GM19035 (cell line): ENCODE measurements around the gene SELENON.

ENCODE experiments used
- ATAC-seq: cut with Tn5 transposase; IDR thresholded peaks from one replicate; pipeline ENCODE4 v1.9.1; 2021; ENCODE audit not compliant: unreplicated experiment

Gene SELENON

DNA sequence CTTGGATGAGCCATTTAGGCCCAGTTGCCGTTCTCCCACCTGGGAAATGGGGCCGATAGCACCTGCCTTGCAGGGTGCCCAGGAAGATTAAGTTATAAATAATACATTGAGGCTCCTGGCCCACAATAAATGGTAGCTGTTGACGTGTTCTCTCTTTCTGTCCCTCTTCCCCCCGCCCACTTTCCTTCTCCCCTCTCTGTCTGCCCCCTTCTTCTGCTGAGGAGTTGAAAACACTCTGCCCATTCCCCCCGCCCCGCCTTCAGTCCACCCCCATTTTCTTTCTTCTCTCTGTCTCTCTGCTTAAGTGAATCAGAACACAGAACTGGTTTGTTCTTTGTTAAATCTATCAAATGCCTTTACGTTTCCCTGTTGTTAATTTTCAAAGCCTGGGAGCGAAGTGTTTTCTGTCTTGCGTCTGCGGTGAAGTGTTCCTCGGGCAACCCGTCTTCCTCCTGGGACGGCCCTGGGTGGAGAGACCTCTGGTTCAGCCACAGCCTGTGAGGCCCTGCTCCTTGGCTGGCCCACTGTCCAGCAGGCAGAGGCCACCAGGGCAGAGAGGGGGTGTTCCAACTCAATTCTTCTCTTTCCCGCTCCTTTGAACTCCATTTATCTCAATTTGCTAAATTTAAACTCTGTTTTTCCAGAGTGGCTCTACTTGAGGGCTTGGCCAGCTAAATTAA is 29.3 kb upstream of the SELENON start:
- no peak for ATAC-seq

DNA sequence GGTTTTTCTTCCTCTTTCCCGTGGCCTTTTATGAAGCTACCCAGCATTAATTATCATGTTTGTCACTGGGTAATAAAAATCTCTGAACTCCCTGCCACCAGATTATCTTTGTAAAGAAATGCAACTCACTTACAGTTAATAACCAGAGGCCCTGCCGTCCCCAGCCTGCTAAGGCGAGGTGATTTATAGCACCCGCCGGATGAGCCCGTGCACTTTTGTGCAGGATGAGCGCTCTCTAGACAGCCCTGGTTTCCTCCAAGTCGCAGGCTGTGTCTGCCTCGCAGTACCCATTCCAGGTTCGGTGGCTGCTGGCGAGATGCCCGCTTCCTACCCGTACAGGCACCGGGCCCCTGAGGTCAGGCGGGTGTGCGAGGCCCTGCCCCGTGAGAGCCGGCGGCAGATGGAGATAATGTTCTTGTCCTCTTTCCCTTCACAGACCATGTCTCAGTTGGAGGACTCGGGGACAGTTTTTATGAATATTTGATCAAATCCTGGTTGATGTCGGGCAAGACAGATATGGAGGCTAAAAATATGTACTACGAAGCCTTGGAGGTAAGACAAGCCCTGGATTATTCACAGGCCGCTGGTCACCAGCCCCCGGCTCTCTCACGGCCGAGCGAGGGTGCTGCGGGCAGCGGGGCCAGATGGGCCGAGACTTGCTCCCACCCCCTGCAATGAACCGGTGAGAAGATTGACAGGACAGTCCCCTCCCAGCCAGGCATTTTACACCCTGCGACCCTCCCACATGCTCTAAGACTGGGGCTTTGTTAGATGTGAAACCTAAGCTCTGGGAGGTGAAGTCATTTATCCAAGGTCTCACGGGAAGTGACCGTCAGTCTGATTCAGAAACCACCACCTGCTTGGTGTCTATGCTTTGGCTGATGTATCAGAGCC is 28.5 kb upstream of the SELENON start:
- no peak for ATAC-seq

DNA sequence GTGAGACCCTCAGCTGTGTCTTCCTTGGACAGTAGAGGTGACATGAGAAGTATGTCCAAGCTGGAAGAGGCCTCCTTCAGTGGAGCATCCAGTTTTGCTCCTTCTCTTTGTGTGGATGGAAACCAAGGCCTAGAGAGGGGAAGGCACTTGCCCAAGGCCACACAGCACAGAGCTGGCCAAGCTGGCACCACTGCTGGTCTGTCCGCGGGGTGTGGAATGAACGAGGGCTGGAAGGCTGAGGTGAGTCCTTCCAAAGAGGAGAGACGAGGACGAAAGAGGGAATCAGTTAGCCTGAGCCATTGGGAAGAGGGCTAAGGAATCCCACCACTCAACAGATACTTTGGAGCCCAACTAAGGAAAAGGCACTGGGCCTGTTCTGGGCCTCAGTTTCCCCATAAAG is 27.8 kb upstream of the SELENON start:
- no peak for ATAC-seq

DNA sequence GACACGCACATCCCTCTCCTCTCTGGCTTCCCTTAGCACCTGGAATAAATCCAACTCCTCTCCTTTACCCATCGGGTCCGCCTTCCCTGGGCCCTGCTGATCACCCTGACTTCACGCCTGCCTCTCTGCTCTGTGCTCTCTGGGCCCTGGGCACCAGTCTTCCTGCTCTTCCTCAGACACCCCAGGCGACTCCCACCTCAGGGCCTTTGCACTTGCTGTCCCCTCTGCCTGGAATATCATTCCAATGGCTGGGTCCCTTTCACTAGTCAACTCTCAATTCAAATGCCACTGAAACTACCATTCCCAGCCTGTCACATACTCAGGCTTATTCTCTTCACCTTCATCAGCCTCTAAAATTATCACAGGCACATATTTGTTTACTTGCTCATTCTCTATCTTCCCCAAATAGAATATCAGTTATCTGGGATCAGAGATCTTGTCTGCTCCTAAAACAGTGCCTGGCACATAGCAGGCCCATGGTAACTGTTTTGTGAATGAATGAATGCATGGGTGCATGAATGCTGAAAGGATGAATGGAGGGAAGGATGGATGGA is 27.2 kb upstream of the SELENON start:
- ATAC-seq = no peak

DNA sequence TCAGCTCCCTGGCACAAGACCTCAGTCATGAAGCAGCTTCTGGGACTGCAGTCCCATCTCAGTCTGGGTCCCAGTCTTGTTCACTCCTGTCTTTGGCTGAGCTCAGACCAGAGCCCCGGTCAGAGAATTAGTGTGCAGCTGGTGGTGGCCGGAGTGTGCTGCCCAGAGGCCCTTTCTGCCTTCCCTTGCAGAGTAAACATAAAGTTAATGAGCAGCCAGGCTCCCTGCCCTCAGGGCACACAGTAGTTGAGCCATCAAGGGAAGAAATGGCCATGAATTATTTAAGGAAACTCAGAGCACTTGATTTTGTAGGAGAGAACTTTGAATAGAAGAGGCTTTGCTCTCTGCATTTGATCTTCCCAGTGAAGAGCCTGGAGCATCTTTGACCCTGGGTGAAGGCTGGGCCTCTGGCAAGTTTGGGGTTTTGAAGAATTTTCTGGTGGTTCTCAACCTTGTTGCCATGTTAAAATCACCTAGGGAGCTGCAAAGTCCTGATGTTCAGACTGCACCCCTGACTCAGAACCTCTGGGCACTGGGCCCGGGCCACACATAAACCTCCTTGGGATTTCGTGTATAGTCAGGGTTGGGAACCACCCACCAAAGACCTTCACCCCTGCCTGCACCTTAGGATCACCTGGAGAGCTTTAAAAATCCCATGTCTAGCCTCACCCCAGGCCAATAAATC is 26.4 kb upstream of the SELENON start:
- ATAC-seq = no peak

DNA sequence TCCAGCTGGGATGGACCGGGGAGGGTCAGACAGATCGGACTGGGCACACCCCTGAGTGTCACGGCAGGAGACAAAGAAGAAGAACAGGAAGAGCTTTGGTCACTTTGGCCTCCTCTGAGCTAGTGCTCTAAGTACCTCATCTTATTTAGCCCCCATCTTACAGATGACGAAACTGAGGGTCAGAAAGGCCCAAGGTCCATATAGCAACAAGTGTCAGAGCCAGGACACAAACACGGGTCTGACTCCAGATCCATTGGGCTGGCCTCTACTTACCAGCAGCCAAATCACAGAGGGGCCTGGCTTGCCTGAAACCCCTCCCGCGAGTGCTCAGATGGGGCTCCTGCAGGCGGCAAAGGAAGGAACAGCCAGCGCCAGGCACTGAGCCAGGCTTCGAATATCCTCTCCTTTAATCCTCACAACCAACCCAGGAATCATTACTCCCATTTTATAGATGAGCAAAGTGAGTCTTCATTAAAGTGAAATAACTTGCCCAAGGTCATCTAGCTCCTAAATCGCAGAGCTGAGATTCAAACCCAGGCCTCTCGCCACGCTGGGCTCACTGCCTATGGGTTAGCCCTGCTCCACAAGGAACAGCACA is 25.7 kb upstream of the SELENON start:
- no peak for ATAC-seq

DNA sequence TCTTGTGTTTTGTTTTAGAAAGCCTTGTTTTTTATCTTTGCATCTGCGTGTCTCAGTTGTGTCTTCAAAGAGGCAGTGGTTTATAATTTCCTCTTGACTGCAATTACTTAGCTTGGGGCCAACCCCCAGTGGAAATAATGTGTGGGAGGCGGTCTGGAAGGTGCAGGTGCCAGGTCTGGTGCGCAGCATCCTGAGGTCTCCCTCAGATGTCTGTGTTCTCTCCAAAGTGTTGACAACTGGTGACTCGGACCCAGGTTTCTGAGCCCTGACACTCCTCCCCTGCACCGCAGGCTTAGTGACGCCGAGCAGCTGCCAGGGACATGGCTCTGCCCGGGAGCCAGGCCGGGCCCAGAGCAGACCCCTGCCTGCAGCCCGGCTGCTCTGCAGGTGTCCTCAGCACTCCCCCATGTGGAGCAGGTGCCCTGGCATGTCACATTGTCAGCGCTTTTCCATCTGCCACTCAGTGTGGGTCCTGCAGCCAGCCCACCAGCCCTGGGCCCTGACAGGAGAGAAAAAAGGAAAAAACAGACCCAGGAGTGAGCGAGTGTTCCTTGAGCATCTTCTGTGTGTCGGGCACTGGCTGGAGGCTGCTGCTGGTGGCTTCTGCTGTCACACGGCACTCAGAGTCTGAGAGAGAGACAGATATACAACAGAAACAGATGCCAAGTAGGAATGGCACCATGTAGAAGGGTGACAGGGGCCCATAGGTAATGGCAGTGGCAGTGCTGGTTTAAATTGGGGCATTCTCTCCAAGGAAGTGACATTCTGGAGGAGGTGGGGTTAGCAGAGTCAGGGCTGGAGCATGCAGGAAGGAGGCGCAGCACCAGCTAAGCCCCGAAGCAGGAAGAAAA is 24.8 kb upstream of the SELENON start:
- ATAC-seq = no peak

DNA sequence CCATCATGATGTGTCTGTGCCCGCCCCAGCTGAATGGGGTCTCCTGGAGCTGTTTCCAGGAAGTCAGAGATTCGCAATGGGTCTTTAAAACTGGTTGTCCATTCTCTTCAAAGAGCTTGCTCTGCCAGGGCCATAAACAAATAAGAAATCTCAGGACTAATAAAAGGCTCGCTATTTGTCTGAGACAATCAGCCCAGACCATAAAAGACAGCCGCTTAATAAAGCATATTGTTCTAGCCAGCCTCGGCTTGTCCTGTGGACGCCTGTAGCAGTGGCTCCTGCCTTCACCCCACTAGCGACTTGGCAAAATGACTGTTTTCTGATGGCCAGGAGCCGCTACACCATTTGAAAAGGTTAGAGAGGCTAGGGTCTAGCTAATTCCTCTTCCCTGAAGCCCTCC is 20.6 kb upstream of the SELENON start:
- ATAC-seq = no peak

DNA sequence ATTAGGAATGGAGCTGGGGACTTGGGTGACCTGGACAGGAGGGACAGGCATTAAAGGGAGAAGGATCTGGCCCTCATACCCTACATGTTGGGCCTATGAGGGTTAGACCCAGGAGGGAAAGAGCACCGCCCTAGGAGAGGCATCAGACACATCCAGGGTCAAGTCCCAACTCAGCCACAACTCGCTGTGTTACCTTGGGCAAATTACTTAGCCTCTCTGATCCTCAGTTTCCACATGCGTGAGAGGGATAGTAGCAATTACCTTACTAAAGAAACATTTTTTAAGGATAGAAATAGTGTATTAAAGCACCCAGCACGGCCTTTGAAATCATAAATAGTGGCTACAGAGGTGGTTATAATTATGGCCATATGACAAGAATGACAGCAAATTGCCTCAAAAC is 20.1 kb upstream of the SELENON start:
- no peak for ATAC-seq

DNA sequence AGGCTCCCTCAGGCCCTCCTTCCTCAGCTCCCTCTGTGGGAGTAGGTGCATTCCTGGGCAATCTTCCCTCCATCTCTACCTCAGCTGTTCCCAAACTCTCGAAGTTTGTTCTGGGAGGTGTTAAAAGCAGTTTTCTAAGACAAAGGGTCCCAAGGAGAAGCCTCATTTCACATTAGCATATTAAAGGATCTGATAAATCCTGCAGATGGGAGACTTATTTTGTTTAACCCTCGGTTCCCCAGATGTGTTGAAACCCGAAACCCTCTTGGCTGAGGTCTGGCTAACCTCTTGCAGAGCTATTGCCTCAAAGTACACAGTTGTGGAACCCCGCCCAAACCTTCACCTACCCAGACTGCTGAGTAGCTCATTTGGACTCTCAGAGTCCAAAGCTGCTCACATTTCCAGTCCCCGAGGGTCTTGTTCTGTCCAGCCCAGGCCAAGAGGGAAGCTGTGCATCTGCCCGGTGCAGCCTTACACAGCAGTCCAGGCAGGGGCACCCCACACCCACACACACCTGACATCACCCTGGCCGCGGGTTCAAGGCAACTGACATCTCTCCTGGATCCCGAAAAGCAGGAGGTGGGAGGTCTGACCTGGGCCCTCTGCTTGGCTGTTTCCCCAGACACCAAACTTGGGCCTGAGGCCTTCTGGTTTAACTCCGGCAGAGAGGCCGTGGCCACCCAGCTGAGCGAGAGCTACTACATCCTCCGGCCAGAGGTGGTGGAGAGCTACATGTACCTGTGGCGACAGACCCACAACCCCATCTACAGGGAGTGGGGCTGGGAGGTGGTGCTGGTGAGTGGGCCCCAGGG is 19.5 kb upstream of the SELENON start:
- ATAC-seq = no peak

DNA sequence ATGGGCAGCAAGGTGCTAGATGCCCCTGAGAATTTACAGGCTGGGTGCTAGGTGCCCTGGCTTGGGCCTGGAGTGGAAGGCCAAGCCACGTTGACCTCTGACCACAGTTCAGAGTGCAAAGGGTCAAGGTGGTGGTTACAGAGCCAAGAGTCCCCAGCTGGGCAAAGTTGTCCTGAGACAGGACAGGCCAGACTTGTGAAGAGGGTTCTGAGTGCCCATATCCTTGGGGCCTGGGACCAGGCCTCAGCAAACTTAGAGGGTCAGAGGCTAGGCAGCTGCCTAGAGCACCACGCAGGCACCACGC is 18.9 kb upstream of the SELENON start:
- no peak for ATAC-seq

DNA sequence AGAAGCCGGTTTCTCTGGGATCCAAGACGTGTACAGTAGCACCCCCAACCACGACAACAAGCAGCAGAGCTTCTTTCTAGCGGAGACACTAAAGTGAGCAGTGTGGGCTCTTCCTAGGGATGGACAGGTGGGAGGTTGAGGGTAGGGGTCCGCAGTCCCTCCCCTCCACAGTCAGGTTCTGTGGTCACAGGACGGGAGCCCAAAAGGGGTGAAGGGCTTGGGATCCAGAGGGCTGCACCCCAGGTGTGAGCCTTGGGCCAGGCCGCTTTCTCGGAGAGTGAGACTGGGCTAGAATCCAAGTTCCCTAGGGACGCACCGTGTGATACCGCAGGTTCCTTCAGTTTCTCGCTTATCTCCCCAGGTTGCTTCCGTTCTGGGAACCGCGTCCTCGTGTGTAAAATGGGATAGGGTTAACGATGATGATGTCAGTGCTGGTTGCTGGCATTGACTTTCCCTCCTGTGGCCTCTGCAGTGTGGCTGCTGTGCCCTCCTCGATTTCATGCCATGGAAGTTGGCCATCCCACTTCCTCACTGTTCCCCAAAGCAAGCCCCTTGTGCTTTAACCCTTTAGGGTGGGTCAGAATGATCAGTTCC is 17.3 kb upstream of the SELENON start:
- no peak for ATAC-seq

DNA sequence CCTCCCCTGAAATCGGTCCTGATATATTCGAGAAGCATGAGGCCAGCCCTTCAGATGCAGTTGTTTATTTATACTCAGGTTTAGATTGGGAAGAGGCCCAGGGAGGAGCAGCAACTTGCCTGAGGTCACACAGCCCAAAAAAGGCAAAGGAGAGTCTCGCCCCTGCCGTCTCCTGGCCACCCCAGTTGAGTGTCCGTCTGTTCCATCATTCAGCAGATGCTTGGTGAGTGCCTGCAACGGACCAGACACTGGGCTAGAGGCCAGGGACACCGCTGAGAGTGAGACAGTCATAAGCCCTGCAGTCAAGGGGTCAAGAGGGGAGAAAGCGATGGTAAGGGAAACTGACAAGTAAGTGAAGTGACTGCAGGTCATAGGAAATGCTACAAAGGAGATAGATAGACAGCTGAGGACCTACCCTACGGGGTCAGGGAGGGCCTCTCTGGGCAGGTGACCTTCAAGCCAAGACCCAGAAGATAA is 15.4 kb upstream of the SELENON start:
- ATAC-seq = no peak

DNA sequence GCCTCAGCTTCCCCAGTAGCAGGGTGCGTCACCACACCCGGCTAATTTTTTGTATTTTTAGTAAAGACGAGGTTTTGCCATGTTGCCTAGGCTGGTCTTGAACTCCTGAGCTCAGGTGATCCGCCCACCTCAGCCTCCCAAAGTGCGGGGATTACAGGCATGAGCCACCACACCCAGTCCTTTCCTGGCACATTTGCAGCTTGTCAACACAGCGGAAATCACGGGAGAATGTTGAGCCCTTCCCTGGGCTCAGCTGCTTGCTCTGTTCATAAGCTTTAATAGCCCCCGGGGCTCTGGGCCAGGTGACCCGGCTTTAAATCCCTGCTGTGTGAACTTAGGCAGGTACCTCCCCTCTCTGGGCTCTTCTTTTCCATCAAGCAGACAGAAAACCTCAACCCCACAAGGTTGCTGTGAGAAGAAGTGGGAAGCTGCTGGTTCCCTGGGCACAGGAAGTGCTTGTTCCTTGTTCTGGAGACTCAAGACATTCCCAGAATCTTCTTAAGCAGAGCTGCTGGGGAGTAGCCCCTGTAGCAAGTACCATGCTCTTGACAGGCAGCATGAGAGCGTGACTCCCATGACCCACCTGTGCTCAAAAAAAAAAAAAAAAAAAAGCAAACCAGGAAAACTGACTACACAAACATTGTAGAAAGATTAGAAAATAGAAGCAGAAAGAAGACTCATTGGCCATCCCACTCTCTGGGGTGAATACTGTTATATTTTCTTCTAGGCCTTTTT is 14.5 kb upstream of the SELENON start:
- ATAC-seq = no peak

DNA sequence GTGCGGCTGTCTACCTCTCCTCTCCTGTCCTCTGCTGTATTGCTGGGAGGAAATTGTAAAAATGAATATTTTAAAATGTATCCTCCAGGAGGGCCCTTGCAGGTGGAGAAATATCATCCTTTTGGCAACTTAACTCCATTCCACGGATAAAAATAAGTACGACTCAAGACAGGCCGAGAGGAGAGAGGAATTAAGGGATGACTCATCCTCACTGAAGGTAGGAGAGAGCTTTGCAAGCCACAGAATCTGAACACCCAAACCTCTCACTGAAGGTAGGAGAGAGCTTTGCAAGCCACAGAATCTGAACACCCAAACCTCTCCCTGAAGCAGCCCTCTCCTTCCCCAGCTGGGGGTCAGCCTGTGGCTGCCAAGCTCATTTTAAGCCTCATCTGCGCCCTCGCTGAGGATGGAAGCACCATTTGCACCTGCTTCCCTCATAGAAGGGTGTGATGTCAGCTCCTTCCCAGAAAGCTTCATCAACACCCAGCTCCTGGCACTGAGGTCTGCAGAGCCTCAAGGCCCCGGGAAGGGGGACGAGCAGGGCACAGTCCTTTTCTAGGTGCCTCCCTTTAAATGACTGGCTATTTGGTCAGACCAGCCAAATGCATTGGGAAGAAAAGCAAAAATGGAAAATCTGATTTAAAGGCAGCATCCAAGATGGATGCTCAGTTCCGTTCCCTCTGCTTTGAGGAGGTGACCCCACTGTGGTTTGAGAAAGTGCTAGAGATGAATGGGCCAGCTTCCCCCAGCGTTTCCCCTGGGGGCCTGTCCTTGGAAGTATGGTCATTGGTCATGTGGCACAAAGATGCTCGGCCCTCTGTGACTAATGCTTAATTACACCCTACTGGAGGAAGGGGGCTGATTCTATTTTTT is 12.9 kb upstream of the SELENON start:
- ATAC-seq = no peak

DNA sequence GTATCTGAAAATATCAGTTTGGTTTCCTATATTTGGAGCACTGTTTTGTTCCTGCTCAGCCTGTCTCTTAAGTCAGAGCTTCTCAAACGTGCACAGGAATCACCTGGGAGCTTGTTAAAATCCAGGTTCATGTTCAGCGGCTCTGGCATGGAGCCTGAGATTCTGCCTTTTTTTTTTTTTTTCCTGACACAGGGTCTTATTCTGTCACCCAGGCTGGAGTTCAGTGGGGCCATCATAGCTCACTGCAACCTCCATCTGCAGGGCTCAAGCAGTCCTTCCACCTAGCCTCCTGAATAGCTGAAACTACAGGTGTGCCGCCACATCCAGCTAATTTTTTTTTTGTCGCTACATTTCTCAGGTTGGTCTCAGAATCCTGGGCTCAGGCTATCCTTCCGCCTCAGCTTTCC is 12.2 kb upstream of the SELENON start:
- no peak for ATAC-seq

DNA sequence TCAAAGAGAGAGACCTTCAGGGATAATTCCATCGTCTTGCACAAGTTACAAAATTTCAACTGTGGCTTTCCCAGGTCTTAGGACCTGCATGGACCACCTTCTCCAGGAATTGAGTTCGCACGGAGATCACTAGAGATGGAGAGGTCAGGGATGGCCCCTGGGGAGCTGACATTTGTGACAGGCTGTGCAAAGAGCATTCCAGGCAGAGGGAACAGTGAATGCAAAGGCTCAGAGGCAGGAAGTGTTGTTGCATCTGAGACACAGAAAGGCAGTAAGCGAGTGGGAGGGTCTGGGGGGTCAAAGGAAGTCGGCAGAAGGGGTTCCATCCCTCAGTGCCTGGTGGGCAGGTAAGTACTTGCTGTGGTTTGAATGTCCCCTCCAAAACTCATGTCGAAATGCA is 9.5 kb upstream of the SELENON start:
- no peak for ATAC-seq

DNA sequence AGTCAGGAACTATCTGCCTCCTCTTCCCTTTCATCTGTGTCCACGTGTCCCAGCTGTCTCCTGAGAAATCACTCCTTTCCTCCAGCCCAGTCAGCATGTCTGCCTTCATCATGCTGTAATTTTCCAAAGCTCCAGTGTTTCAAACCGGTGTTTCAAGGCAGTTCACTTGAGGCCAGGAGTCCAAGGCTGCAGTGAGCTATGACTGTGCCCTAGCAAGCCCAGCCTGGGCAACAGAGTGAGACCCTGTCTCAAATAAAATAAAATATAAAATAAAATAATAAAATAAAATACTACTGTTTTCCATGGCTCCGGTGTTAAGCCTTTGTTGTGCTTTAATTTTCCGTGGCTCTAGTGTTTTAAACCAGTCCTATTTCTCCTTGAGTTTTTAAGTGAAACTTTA is 7.9 kb upstream of the SELENON start:
- ATAC-seq = no peak
